ENCODE results near the gene CNEP1R1. TPM values are rescaled to one million over a fixed set of nuclear protein-coding genes. Genes with fewer than 3 reads are reported as not detected.

Gene CNEP1R1
- total and polyA plus RNA-seq, 2 of the 8 experiments (the other 6 are each of a cell fraction or from before 2014, with no cell fraction given): 10.6 to 13.6 TPM

GRCh38 chr16:49978569-49979326 lies 46.3 kb upstream of the CNEP1R1 start:
- Histone ChIP-seq H3K4me1 (replicated peaks in 1 of 4; ENCODE audit: control insufficient read depth in 3 of 4, insufficient read depth in 4 of 4, low read length in 3 of 4) (no peaks in the 10 kb centered on the region), H2AK5ac (ENCODE audit: low read depth, low read length) (no peak overlapping the region), H3K79me2 (ENCODE audit: control insufficient read depth in 1 of 2, insufficient read depth in 2 of 2, low read length in 2 of 2) (no peaks in the 10 kb centered on the region), H3K27me3 (replicated peaks in 1 of 4; ENCODE audit: control insufficient read depth in 3 of 4, extremely low read depth in 1 of 4, insufficient read depth in 3 of 4, low read length in 3 of 4) (no peaks in the 10 kb centered on the region), H3K4me3 (ENCODE audit: extremely low read depth in 1 of 4, insufficient read depth in 2 of 4, low read depth in 3 of 4, low read length in 4 of 4) (no peak overlapping the region), H2BK120ac (replicated peaks; ENCODE audit: low read depth, low read length) (no peak overlapping the region), H3K79me1 (ENCODE audit: low read depth, low read length) (no peaks in the 10 kb centered on the region), H3K27ac (ENCODE audit: low read depth, low read length) (no peak overlapping the region), H3K4ac (replicated peaks; ENCODE audit: insufficient read length, low read depth, low read length) (no peak overlapping the region), H3K23ac (ENCODE audit: insufficient read length) (no peak overlapping the region), H2BK5ac (ENCODE audit: low read depth, low read length) (no peak overlapping the region), H2BK12ac (ENCODE audit: low read depth, low read length) (no peak overlapping the region), H3K4me2 (ENCODE audit: insufficient read depth in 1 of 2, low read depth in 2 of 2, low read length in 2 of 2) (no peak overlapping the region), H3K9me3 (ENCODE audit: insufficient read depth in 2 of 2, low read depth in 1 of 2, low read length in 1 of 2) (no peaks in the 10 kb centered on the region), H3K18ac (ENCODE audit: extremely low read depth, low read length) (no peak overlapping the region), H3K14ac (ENCODE audit: insufficient read length) (no peak overlapping the region), H2AFZ (ENCODE audit: low read length) (no peak overlapping the region), H3K56ac (replicated peaks; ENCODE audit: insufficient read length, low read depth, low read length) (no peak overlapping the region), H4K8ac (ENCODE audit: extremely low read depth, insufficient read depth, low read length) (no peak overlapping the region), H3K23me2 (ENCODE audit: low read depth, low read length) (peaks cover 2% of the 10 kb centered on the region; the same call in 1 of the 2 replicates), H2BK15ac (ENCODE audit: low read length) (no peak overlapping the region), H4K91ac (replicated peaks; ENCODE audit: insufficient read length, low read length) (no peak overlapping the region), H4K5ac (ENCODE audit: insufficient read length, low read depth, low read length) (no peak overlapping the region), H3K9ac (replicated peaks in 1 of 4; ENCODE audit: extremely low read depth in 1 of 4, low read depth in 3 of 4, low read length in 3 of 4) (no peak overlapping the region), H3K36me3 (ENCODE audit: control insufficient read depth in 2 of 4, insufficient read depth in 4 of 4, low read length in 3 of 4) (no peaks in the 10 kb centered on the region), H2BK20ac (ENCODE audit: low read length) (no peak overlapping the region), H4K20me1 (replicated peaks in 1 of 2; ENCODE audit: control insufficient read depth in 1 of 2, insufficient read depth in 2 of 2, low read length in 2 of 2) (no peaks in the 10 kb centered on the region)
- ChIA-PET CTCF (ENCODE audit: partially characterized antibody) (interaction anchor here (1.7 kb wide), 1 partner anchor 21 kb away, joined by 8 read pairs; no protein-coding TSS in a partner anchor), POLR2A (ENCODE audit: partially characterized antibody) (no interaction called here)
- FAIRE-seq (no peak), DNase-seq (ENCODE audit: low read depth in 1 of 2, low spot score in 2 of 2) (no peak)
- WGBS, 2 experiments (ENCODE audit: extremely low coverage in 1 of 2, insufficient coverage in 1 of 2, insufficient read length in 1 of 2, insufficient replicate concordance in 2 of 2, low coverage in 1 of 2, low lambda C conversion rate in 2 of 2, missing lambda C conversion rate in 1 of 2): 85 to 100% methylated on average over 5 to 6 of the region's 6 CpGs
- TF ChIP-seq EP300 (IDR thresholded peaks at IDR 0.05; ENCODE audit: borderline replicate concordance in 1 of 2, low read depth in 2 of 2, low read length in 2 of 2) (no peak), CBX5 (IDR thresholded peaks at IDR 0.05; ENCODE audit: low read depth, low read length) (no peak), SRF (IDR thresholded peaks at IDR 0.05; ENCODE audit: low read depth, low read length) (no peak), KDM1A (IDR thresholded peaks at IDR 0.05; ENCODE audit: borderline replicate concordance, low read length) (no peak), CTBP2 (IDR thresholded peaks at IDR 0.05; ENCODE audit: borderline replicate concordance, insufficient read depth, insufficient read length, low read length) (no peak), BCL11A (IDR thresholded peaks at IDR 0.05; ENCODE audit: low read depth in 2 of 2, low read length in 2 of 2) (no peak), RAD21 (IDR thresholded peaks at IDR 0.05 in 1 of 2, conservative IDR thresholded peaks at IDR 0.05 in 1 of 2; ENCODE audit: low read depth in 2 of 2, low read length in 2 of 2) (no peak), JUND (IDR thresholded peaks at IDR 0.05; ENCODE audit: low read length) (no peak), KDM4A (IDR thresholded peaks at IDR 0.05; ENCODE audit: low read depth, low read length, severe bottlenecking) (no peak), HDAC2 (IDR thresholded peaks at IDR 0.05; ENCODE audit: borderline replicate concordance in 1 of 2, low read depth in 2 of 2, low read length in 2 of 2) (no peak), NANOG (IDR thresholded peaks at IDR 0.05; ENCODE audit: insufficient read depth, low read depth, low read length, poor library complexity, severe bottlenecking) (no peak)
